GM12865 (cell line): ENCODE results near the gene TCF23.

Source experiments
- DNase-seq: peaks from one replicate; pipeline ENCODE4 v3.0.0; 2010; ENCODE audit warnings: low read depth
- H3K4me3 ChIP-seq: 2 replicates; pipeline ENCODE4 v1.5.1; 2011; ENCODE audit warnings: mild to moderate bottlenecking, low read depth, low read length, control low read depth
- TF ChIP-seq, protein P1 (sequence below): IDR thresholded peaks from 2 replicates; pipeline ENCODE4 v1.5.1; 2011; ENCODE audit warnings: low read length, control low read depth, low read depth, inconsistent platforms; ENCODE audit not compliant: insufficient read depth; ENCODE audit errors: missing control alignments

TCF23 gene

DNA sequence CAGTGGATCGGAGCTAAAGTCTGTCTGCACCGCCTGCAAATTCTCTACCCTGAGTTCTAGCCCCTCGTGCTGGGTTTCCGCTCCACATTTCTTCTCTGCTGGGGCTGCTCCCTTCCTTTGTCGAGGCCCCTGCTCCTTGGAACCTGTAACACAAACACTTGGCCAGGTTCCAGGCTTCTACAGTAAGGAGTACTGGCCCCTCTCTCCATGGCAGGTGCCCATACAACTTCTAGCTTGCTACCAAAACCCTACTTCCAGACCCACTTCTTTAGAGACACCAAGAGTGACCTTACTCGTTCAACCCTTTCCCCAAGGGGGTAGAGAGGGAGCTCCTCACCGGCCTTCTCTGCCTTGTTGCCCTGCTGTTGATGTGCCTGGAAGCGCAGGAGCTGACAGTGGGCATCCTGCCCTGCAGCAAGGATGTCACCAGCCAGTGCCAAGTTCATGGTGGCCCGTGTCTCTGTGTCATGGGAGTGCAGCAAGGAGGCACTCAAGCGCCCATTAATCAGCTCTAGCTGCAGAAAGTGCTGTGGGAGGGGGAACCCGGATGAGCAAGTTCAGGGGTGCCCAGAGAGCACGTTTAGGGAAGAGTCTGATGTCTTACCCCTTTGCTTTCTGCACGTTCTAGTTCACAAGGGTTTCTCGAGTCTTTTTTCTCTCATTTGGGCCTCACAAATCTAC, 15.5 kb upstream of the TCF23 start:
- peak; percentile 40 for DNase-seq
- TF ChIP-seq, protein P1, sequence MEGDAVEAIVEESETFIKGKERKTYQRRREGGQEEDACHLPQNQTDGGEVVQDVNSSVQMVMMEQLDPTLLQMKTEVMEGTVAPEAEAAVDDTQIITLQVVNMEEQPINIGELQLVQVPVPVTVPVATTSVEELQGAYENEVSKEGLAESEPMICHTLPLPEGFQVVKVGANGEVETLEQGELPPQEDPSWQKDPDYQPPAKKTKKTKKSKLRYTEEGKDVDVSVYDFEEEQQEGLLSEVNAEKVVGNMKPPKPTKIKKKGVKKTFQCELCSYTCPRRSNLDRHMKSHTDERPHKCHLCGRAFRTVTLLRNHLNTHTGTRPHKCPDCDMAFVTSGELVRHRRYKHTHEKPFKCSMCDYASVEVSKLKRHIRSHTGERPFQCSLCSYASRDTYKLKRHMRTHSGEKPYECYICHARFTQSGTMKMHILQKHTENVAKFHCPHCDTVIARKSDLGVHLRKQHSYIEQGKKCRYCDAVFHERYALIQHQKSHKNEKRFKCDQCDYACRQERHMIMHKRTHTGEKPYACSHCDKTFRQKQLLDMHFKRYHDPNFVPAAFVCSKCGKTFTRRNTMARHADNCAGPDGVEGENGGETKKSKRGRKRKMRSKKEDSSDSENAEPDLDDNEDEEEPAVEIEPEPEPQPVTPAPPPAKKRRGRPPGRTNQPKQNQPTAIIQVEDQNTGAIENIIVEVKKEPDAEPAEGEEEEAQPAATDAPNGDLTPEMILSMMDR, result no peak
- H3K4me3 ChIP-seq, result peak overlapping the region; percentile 79

DNA sequence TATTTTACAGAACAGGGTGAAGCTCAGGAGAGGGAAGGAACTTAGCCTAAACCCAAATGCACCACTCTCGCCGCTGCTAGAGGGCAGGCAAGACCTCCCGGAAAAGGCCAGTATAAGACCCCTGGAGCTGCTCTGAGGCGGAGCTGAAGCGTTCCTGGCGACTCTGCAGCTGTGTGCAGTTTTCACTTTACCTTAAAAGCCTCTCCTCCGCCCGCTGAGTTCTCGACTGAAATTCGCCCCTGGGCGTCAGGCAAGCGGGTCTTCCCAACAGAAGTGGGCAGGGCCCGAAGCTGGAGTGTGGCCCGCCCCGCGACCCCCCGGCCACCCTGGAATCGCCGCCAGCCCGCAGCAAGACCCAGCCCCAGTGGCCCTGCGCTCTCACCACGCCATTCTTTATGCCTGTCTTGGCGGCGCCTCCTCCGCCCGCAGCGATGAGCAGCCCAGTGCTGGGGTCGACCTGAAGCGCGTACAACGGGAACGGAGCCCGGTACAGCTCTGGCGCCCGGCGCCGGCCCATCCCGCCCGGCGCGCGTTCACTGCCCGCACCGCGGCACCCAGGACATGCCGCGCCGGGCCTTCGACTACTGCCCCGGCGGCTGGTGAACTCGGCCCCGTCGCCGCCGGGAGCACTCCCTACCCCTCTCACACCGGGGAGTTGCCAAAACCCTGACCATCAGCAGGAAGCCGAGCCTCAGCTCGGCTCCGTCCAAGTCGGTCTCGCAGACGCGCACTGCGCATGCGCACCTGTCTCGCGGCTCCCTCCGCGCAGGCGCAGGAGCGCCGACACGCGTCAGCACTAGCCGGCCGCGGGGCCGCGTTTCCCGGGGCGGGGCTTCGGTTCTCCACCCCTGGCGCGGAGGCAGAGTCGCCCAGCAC, 14.7 kb upstream of the TCF23 start, which contains the start of gene PREB:
TSS of gene PREB (minus strand) at position 732 of the 876 bp plus-strand sequence. CDS start at position 517, 215 bp downstream.
- DNase-seq, result peak; percentile 97

DNA sequence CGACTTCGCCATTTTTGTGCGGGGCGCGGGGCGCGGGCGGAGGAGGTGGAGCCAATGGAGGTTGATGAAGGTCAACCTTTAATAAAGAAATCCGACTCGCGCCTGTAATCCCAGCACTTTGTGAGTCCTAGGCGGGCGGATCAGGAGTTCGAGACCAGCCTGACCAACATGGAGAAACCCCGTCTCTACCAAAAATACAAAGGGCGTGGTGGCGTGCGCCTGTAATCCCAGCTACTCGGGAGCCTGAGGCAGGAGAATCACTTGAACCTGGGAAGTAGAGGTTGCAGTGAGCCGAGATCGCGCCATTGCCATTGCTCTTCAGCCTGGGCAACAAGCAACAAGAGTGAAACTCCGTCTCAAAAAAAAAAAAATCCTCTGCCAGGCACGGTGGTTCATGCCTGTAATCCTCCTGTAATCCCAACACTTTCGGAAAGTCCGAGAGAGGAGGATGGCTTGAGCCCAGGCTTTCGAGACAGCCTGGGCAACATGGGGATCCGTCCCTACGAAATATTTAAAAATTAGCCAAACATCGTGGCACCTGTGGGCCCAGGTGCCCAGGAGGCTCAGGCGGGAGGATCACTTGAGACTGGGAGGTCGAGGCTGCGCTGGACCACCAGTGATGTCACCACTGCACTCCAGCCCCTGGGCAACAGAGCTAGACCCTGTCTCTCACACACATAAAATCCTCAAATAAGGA, 13.9 kb upstream of the TCF23 start:
- TF ChIP-seq, protein P1, result no peak
- DNase-seq, result no peak
- H3K4me3 ChIP-seq, result peak overlapping the region; percentile 53

More for the DNA sequence above, 14.7 kb upstream of the TCF23 start, which contains the start of gene PREB:
- peak within 1 kb of the TSS; percentile 79 for H3K4me3 ChIP-seq
- TF ChIP-seq, protein P1, result peak; percentile 28

DNA sequence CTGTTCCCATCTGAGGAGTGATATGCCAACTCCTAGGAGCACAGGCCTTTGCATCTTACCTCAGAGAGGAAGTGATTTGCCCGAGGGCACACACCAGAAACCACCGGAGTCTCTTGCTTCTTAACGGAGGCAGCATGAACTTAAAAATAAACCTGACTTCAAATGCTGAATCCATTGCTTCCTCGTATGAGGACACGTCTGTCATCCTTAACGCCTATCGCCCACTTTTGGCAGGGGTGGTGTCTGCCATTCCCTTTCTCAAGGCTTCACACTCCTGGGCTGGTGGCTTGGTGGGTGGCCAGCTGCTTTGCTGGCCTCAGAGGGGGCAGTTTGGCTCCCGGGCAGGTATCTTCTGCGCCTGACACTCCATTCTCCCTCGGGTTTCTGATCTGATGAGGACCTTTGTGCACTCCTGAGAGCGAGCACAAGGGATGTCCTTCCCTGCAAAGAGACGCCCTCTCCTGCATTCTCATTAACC, 13.3 kb upstream of the TCF23 start:
- TF ChIP-seq, protein P1, result no peak
- no peak for DNase-seq

DNA sequence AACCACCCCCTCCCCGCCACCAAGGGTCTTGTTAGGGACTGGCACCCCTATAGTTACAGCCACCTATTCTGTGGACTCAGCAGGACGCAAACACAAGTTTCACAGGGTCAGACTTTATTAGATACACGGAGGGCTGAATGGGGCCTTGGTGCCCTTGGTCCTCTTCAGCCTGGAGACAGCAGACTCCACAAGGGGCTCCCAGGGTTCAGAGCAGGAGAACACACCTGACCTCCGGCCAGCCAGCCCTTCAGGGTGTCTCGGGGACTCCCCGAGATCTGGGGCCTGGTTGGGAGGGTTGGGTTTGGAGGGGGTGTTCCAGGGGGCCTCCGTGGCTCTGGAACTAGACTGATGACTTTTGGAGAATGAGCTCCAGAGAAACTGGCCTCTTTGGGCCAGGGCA, 12.1 kb upstream of the TCF23 start:
- TF ChIP-seq, protein P1, result no peak
- no peak for DNase-seq
- H3K4me3 ChIP-seq, result no peak overlapping the region

More for the DNA sequence above, 13.3 kb upstream of the TCF23 start:
- H3K4me3 ChIP-seq, result no peak overlapping the region

DNA sequence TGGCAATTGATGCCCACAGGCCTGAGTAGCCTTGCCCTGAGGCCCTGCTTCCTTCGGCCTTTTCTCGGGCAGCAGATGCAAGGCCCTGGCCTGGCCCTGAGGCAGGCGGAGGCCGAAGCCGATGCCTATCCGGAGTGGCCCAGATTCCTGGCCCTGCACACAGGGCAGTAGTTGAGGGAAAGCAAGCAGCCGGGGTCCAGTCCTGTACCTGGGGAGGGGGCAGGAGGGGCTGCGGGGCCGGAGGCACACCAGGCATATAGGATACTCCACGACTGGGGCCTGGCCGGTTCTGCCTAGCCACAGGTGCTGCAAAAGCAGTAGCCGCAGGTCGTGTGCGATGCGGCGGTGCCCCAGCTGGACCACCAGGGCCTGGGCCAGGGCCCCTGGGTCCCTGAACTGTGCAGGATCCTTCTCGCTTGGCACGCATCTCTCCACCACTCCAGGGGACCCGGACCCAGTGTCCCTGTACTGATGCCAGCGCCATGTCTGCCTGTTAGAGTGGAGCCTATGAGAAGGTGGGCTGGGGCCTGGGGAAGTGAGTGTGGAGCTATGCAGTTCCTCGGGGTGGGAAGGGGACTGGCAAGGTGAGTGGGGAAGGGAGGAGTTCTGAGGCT, 11.4 kb upstream of the TCF23 start:
- no peak for DNase-seq
- TF ChIP-seq, protein P1, result no peak
- no peak overlapping the region for H3K4me3 ChIP-seq
